GM21390 (cell line): ENCODE measurements around the gene CPLANE1.
"Not testable (repeated sequence)": the region's sequence is repeated elsewhere in the genome, so short reads cannot be mapped to it uniquely, and the experiment has no call there.

Experiments
- ATAC-seq: cut with Tn5 transposase; IDR thresholded peaks from one replicate; pipeline ENCODE4 v1.9.1; 2021; ENCODE audit not compliant: unreplicated experiment

CPLANE1 gene

GRCh38 chr5:37132646-37133045 is 116.5 kb downstream of the CPLANE1 start:
- ATAC-seq = no peak

GRCh38 chr5:37121465-37121864 is 127.7 kb downstream of the CPLANE1 start:
- ATAC-seq = no peak

GRCh38 chr5:37121027-37121426 is 128.1 kb downstream of the CPLANE1 start:
- ATAC-seq = no peak

GRCh38 chr5:37120270-37120669 is 128.9 kb downstream of the CPLANE1 start:
- ATAC-seq = no peak

- no peak for ATAC-seq
These were observed 132.8 kb downstream of the CPLANE1 start for GRCh38 chr5:37116359-37116758.

GRCh38 chr5:37112383-37112991 is 136.7 kb downstream of the CPLANE1 start:
- ATAC-seq = peak; percentile 41

- peak; percentile 87 for ATAC-seq
These were observed 137.5 kb downstream of the CPLANE1 start for GRCh38 chr5:37111426-37112382.

GRCh38 chr5:37110135-37110534 is 139.0 kb downstream of the CPLANE1 start:
- ATAC-seq = no peak

GRCh38 chr5:37109338-37109737 is 139.8 kb downstream of the CPLANE1 start:
- ATAC-seq = no peak

- no peak for ATAC-seq
These were observed 145.9 kb downstream of the CPLANE1 start for GRCh38 chr5:37103302-37103701.

- ATAC-seq = not testable (repeated sequence)
These were observed 149.9 kb downstream of the CPLANE1 start for GRCh38 chr5:37099267-37099666.

GRCh38 chr5:37093795-37094194 is 155.4 kb downstream of the CPLANE1 start:
- ATAC-seq = not testable (repeated sequence)

- ATAC-seq = no peak
These were observed 158.4 kb downstream of the CPLANE1 start for GRCh38 chr5:37090781-37091180.

GRCh38 chr5:37090123-37090726 is 159.0 kb downstream of the CPLANE1 start:
- ATAC-seq = no peak

GRCh38 chr5:37088009-37088408 is 161.2 kb downstream of the CPLANE1 start:
- no peak for ATAC-seq

- ATAC-seq = no peak
These were observed 162.6 kb downstream of the CPLANE1 start for GRCh38 chr5:37086466-37087173.

- ATAC-seq = not testable (repeated sequence)
These were observed 163.2 kb downstream of the CPLANE1 start for GRCh38 chr5:37086026-37086425.

- ATAC-seq = not testable (repeated sequence)
These were observed 166.2 kb downstream of the CPLANE1 start for GRCh38 chr5:37082977-37083376.

- no peak for ATAC-seq
These were observed 168.5 kb downstream of the CPLANE1 start for GRCh38 chr5:37080697-37081096.

GRCh38 chr5:37077146-37077545 is 172.0 kb downstream of the CPLANE1 start:
- ATAC-seq = no peak

GRCh38 chr5:37075399-37075950 is 173.7 kb downstream of the CPLANE1 start:
- no peak for ATAC-seq
